GM18909 (cell line): Measurements from ENCODE around the gene SPAG9.

Source experiments
- ATAC-seq: cut with Tn5 transposase; IDR thresholded peaks from one replicate; pipeline ENCODE4 v1.9.1; 2021; ENCODE audit warnings: mild to moderate bottlenecking; ENCODE audit not compliant: unreplicated experiment, poor library complexity

Gene SPAG9

DNA sequence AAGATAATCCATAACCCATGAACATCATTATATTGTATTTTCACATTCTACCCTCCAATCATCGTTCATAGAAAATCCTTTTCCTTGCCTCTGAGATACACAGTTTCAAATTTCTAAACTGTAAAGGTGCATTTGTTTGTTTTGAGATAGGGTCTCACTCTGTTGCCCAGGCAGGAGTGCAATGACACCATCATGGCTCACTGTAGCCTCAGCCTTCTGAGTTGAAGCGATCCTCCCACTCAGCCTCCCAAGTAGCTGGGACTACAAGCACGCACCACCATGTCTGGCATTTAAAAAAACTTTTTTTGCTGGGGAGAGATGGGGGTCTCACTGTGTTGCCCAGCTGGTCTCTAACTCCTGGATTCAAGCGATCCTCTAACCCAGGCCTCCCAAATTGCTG lies 196.4 kb downstream of the SPAG9 start:
- ATAC-seq = no peak

GRCh38 chr17:50923611-50924010 lies 197.1 kb downstream of the SPAG9 start:
- ATAC-seq = no peak

GRCh38 chr17:50922721-50923405 lies 197.8 kb downstream of the SPAG9 start:
- ATAC-seq = no peak

- no peak for ATAC-seq
Observed at GRCh38 chr17:50922107-50922506, 198.6 kb downstream of the SPAG9 start.

DNA sequence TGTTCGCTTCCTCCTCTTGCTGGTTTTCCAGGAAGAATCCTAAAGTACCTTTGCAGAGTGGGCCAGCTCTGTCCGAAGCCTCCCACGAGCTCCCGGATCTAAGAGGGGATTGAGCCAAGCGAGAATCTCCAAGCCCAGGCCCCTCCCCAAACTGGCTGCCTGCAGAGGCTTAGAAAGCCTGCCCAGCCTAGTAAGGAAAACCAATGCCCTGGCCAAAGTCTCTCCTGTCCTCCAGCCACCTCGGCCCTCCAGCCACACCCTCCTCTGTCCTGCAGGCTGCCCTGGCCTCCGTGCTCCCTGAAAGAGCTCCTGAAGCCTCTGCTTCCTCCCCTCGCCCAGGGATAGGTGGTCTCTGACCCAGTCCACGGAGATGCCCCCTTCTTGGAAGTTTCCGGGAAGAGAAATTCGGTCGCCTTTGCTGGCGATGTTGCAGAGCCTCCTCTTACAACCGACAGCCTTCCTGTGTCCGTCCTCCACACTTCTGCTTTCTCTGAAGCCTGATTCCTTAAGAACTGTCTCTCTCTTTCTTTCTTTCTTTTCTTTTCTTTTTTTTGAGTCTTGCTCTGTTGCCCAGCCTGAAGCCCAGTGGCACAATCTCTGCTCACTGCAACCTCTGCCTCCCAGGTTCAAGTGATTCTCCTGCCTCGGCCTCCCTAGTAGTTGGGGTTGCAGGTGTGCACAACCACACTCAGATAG lies 199.6 kb downstream of the SPAG9 start:
- ATAC-seq = no peak

DNA sequence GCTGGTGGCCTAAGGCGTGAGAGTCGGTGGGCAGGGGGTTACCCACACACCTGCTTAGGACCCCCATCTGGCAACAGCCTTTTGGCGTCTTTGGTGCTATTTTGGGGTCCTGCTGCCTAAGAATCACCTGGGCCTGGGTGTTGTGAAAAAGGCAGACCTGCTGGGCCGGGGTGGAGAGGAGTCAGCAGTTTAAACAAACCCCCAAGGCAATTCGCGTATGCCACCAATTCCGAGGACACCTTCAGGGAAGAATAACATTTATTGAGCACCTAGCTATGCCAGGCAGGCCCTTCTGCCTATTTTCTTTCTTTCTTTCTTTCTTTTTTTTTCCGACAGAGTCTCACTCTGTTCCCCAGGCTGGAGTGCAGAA lies 200.6 kb downstream of the SPAG9 start:
- no peak for ATAC-seq

DNA sequence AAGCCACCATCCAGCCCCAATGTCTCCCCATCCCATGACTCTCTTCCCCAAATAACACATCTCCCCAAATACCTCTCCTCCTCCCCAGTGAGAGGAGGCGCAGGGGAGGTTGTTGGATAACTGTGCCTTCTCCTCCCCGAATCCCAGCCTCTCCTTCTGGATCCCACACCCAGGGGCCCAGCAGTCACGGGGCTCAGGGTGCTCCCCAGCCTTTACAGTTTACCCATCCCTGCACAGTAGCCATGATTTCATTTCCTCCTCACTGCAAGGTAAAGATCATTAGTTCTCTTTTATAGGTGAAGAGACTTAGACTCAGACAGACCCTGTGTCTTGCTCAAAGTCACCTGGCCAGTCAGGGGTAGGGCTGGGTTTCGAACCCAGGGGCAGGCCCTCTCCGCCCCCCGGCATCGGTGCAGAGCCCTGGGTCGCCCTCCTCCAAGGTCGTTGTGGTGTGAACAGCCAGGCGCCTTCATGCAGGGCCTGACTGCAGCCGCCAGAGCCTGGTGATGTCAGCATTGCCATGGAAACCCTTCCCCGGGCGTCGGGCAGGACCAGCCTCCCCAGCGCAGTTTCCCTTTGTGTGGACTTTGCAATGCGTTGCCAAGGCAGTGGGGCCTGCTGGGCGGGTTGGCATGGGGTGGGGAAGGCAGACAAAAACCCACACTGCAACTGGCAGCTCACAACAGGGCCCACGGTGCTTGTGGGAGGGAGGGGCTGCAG lies 201.2 kb downstream of the SPAG9 start:
- ATAC-seq = no peak

GRCh38 chr17:50918933-50919296 lies 201.8 kb downstream of the SPAG9 start:
- ATAC-seq = no peak

DNA sequence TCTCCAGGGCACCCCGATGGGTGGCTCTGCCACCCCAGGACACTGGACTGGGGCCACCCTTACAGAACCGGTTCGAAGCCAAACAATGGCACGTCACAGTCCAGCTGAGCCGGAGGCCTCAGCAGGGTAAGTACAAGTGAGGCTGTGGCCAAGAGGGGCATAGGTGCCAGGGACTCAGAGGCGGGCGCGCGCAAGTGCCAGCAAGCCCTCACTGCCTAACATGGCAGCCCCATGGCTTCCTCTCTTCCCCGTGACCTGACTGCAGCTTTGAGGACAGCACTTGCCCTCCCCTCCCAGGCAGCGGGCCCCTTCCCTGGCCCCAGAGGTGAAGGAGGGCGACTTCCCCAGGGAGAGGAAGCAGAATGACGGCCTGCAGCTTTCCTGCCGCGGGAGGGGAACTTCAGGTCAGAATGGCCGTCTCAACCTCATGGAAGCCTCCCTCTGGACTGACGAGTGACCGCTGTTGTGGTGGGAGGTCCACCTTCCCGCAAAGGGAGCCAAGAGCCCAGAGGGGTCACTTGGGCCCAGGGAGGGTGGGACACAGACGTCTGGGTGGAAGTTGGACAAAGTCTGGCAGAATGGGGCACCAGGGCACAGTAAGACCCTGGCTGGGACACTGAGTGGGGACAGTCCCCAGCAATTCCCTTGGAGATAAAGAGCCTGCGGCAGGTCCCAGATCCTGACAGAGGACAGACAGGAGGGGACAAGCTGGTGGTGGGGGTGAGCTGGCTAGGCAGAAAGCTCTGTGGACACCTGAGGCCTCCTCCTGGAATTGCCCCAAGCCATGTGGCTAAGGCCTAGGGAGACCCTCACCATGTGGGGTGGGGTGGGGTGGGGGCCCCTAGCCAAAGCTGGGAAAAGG lies 202.4 kb downstream of the SPAG9 start:
- no peak for ATAC-seq

DNA sequence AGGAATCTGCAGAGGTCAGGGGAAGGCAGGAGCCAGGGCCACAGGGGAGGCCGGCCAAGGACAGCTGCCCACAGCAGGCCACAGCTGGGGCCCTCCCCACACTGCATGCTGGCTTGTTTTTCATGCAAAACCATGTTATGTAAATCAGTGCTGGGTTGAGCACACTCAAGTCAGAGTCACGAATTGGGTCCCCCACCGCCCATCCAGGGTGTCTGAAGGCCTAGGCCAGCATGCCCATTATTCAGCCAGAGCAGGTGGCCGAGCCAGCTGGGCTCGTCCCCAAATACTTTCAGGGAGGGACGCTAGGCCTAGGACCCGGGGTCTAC lies 203.3 kb downstream of the SPAG9 start:
- no peak for ATAC-seq

GRCh38 chr17:50916708-50917417 lies 203.8 kb downstream of the SPAG9 start:
- no peak for ATAC-seq

GRCh38 chr17:50916026-50916707 lies 204.5 kb downstream of the SPAG9 start:
- ATAC-seq = no peak

DNA sequence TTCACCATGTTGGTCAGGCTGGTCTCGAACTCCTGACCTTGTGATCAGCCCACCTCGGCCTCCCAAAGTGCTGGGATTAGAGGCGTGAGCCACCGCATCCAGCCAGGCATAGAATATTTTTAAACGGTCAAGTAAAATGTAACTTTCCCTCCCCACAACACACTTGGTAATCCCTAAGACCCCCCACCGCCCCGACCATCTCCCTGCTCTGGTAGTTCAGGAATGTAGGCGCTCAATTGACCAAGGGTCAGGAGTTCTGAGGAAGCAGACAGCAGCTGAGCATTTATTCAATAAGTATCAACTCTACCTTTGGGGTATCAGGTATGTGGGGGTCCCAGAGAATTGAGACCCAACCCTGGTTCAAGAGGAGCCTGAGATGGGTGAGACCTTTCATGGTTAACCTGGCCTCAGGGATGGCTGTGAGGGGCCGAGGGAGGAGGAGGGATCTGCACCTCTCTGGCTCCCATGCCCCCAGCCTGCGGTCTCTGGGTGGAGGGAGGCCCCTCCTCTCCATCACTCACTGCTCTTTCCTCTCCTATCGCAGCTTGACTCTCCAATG lies 206.1 kb downstream of the SPAG9 start:
- ATAC-seq = no peak

GRCh38 chr17:50913120-50913519 lies 207.5 kb downstream of the SPAG9 start:
- no peak for ATAC-seq
